HG02852 (cell line): ENCODE measurements around the gene TEX14.

Experiments
- ATAC-seq: cut with Tn5 transposase; IDR thresholded peaks from one replicate; pipeline ENCODE4 v1.9.1; 2021; ENCODE audit warnings: mild to moderate bottlenecking, moderate library complexity; ENCODE audit not compliant: unreplicated experiment

TEX14 gene

DNA sequence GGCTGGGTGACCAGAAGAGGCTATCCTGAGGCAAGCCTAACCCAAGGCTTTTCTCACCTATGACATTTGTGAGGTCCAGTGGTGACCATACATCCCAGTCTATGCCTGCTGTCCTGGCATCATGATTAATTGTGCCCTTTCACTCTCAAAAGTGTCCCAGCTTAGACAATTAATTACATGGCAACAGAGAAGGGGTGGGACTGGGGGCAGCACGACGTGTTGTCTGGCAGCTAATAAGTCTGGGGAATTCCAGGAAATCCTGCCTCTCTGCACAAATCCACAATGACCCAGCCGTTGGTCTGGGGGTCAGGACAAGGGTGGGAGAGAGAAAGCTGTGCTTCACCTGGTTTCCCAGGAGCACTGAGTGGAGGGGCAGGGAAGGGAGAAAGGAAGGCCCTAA lies 163.4 kb downstream of the TEX14 start:
- no peak for ATAC-seq

GRCh38 chr17:58527949-58528348 lies 163.9 kb downstream of the TEX14 start:
- ATAC-seq, result no peak

DNA sequence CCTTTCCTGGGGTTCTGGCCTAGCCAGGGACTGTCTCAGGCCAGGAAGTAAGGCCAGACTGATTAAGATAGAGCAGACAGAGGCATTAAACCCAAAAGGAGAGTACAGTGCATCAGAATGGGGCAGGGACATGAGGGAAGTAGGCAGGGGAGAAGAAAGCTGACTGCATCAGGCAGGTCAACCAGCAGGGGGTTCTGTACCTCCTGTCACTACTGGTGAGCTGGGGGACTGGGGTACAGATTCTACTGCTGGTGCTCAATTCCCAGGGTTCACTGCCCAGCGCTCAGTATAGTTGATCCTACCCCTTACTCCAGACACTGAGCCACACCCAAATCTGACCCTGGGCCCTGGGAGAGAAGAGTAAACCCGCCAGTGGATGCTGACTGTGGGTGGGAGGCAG lies 164.5 kb downstream of the TEX14 start:
- no peak for ATAC-seq

- no peak for ATAC-seq
These were observed 166.6 kb downstream of the TEX14 start for GRCh38 chr17:58525239-58525638.

GRCh38 chr17:58521680-58522079 lies 170.2 kb downstream of the TEX14 start:
- no peak for ATAC-seq

DNA sequence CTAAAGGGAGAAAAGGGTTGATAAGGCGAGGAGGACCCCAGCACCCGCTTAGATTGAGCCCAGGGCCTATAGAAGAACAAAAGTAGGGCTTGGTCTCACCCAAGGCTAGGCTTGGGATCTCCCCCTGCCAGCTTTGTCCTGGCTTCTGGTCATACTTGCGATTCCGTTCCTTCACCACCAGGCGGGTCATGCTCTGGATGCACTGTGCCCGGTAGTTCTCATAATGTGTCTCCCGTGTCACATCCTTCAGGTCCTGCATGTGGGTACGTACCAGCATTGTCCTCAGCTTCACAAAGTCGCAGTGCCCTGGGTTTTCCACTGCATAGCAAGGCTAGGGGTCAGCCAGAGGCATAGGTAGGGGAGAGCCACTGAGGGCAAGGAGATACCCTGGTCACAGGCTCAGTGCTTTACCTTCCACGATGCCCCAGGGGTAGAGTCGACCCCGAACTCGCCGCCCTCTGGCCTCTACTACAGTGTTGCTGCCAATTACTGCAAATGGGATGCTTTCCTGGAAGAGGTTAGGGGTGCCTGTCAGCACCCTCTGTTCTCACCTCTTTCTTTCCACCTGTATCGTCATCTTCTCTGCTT lies 170.9 kb downstream of the TEX14 start:
- ATAC-seq, result no peak

GRCh38 chr17:58517928-58518609 lies 173.8 kb downstream of the TEX14 start:
- ATAC-seq, result peak; percentile 81

GRCh38 chr17:58517378-58517927 lies 174.4 kb downstream of the TEX14 start:
- no peak for ATAC-seq

DNA sequence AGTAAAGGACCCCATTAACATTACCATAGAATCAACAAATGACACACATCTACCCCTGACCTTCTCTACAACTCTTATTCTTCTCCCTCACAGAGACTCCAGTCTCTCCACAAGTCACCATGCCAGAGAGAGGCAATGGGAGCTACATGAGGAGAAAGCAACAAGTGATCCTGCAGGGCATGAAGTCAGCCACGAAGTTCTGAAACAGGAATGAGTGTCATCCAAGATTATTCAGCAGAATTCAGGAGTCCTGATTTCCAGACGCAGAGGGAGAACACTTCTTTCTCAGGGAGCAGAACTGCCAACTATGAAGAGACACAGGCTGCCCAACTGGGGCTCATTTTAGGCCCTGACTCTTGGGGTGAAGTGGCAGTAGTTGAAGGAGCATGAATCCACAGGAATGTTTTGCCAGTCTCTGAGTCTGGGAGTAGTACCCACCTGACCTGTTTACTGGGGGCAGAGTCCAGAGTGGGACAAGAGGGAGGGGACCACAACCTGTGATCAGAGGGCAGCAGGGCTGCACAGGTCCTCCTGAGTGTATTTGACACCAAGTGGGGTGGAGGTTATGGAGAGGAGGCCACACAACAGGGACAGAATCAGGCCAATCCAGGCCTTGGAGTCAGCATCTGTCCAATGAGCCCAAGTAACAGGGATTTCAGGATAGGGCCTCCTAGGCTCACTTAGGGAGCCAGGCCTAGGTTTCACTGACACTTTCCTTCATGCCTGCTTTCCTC lies 175.0 kb downstream of the TEX14 start:
- ATAC-seq, result no peak

GRCh38 chr17:58515286-58515685 lies 176.6 kb downstream of the TEX14 start:
- ATAC-seq, result no peak

DNA sequence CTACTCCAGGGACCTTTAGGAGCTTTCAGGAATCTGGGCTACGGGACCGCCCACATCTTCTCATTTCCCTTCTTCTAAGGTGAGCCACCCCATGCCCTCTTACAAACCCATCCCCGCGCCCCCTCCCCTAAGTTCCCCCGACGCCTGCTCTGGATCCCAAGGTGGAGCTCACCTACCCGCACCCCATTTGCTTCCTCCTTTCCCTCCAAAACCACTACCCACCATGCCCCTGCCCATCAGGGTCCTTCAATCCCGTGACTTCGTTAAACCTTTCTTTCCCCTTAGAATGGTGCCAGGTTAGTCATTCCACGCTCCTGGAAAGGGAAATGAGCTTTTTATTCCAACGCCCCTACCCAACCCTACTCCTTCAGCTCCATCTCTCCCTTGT lies 177.1 kb downstream of the TEX14 start:
- no peak for ATAC-seq

GRCh38 chr17:58513965-58514769 lies 177.7 kb downstream of the TEX14 start, which contains the start of gene MTMR4:
TSS of gene MTMR4 (minus strand) at chr17:58514638. CDS start at chr17:58514407, 231 bp downstream.
- no peak for ATAC-seq

GRCh38 chr17:58513267-58513964 lies 178.4 kb downstream of the TEX14 start:
- ATAC-seq, result no peak

- no peak for ATAC-seq
These were observed 181.8 kb downstream of the TEX14 start for GRCh38 chr17:58510075-58510474.

DNA sequence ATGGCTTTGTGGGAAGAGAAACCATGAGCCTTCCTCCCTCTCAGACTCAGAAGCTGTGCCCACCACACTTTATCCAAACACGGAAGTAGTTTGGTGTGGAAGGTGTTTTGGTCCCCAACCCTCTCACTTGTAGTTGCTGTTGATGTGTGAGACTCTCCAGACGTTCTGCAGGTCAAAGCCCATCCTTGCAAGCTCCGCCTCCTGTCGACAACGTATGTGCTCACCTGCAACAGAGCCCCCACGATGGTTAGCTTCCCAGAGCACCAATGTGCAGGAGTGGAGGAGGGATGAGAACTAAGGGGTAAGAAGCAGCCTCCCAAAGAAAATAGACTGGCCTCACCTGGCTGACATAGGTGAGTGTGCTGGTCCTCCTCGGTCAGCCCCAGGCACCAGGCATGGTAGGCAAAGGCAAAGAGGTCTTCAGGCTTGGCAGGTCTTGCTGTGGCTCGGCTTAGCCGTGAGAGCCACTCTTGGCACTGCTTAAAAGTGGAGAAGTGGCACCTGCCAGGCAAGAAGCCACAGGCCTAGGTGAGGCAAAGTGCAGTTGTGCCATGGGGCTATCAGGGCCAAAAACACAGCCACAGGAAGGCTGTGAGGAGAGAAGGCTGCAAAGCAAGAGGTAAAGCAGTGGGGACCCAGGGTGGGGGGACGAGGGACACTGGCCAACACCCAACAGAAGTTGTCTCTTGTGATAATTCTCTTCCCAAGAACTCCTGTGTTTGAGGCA lies 183.3 kb downstream of the TEX14 start:
- no peak for ATAC-seq

GRCh38 chr17:58507123-58507634 lies 184.7 kb downstream of the TEX14 start:
- ATAC-seq, result no peak
